ENCODE measurements around the gene RMRP. TPM values are rescaled to one million over a fixed set of nuclear protein-coding genes. Genes with fewer than 3 reads are reported as not detected.

The RMRP gene
- total and polyA plus RNA-seq, 9 of the 15 experiments (the other 6 are each of a cell fraction or from before 2014, with no cell fraction given): 75.7 to 89,974 (median 13,378) TPM; not detected in 3

DNA sequence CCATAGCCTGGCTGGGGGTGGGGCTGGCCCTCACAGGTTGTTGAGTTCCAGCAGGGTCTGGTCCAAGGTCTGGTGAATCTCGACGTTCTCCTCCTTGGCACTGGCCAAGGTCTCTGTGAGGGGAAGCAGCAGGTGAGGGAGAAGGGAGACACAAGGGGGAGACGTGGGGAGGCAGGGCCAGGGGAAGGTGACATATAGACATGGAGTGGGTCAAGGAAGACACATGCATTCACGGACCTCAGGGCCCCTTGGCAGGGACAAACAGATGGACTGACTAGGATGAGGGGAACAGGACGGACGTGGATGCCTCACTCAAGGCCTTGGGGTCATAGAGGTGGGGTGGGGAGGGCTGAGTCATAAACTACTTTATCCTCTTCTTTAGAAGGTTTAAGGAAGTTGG lies 24.2 kb upstream of the RMRP start (continued):
- TF ChIP-seq ZMIZ1 (IDR thresholded peaks at IDR 0.05; ENCODE audit: low read depth in 2 of 2, low read length in 2 of 2) (no peak), ZNF354B (CRISPR knock-in tag; IDR thresholded peaks at IDR 0.05) (no peak), EWSR1 (IDR thresholded peaks at IDR 0.05; ENCODE audit: borderline replicate concordance, low read depth, partially characterized antibody) (no peak), POLR2AphosphoS2 (IDR thresholded peaks at IDR 0.05; ENCODE audit: low read length) (no peak), ZBED1 (IDR thresholded peaks at IDR 0.05) (no peak), L3MBTL2 (IDR thresholded peaks at IDR 0.05) (no peak), ZNF253 (CRISPR knock-in tag; conservative IDR thresholded peaks at IDR 0.05) (no peak), ZNF239 (CRISPR knock-in tag; IDR thresholded peaks at IDR 0.05) (no peak), ZNF551 (CRISPR knock-in tag; IDR thresholded peaks at IDR 0.05) (no peak), NR2F6 (CRISPR knock-in tag; IDR thresholded peaks at IDR 0.05) (no peak)
- TF ChIP-seq, protein P1, sequence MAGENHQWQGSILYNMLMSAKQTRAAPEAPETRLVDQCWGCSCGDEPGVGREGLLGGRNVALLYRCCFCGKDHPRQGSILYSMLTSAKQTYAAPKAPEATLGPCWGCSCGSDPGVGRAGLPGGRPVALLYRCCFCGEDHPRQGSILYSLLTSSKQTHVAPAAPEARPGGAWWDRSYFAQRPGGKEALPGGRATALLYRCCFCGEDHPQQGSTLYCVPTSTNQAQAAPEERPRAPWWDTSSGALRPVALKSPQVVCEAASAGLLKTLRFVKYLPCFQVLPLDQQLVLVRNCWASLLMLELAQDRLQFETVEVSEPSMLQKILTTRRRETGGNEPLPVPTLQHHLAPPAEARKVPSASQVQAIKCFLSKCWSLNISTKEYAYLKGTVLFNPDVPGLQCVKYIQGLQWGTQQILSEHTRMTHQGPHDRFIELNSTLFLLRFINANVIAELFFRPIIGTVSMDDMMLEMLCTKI (IDR thresholded peaks at IDR 0.05; ENCODE audit: partially characterized antibody): no peak
